DMS114 treated with DMSO at 0.1 percent for 48 hours (cell line): ENCODE data around the gene ZNF821.
"Not testable (repeated sequence)": the region's sequence is repeated elsewhere in the genome, so short reads cannot be mapped to it uniquely, and the experiment has no call there.

Experiments
- DNase-seq: peaks from one replicate; lab custom pipeline; 2025; ENCODE audit not compliant: unreplicated experiment; lab: John Stamatoyannopoulos, UW

ZNF821 gene

DNA sequence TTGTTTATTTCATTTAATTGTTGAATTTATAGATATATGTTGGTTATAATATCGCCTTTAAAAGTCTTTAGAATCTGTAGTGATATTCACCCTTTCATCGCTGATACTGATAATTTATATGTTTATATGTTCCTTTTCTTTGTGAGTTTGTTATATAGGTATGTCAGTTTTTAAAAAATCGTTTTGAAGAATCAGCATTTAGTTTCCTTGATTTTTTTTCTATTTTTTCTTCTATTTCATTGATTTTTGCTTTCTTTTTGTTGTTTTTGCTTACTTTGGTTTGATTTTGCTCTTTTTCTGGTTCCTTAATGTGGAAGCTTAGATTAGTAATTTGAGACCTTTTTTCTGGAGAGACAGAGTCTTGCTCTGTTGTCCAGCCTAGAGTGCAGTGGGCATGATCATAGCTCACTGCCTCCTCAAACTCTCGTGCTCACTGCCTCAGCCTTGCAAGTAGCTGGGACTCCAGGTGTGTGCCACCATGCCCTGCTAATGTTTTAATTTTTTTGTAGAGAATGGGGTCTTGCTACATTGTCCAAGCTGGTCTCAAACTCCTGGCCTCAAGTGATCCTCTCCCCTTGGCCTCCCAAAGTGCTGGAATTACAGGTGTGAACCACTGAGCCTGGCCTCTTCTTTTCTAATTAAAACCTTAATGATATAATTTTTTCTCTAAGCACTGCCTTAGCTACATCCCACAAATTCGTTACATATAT lies 18.8 kb upstream of the ZNF821 start:
- no peak for DNase-seq

DNA sequence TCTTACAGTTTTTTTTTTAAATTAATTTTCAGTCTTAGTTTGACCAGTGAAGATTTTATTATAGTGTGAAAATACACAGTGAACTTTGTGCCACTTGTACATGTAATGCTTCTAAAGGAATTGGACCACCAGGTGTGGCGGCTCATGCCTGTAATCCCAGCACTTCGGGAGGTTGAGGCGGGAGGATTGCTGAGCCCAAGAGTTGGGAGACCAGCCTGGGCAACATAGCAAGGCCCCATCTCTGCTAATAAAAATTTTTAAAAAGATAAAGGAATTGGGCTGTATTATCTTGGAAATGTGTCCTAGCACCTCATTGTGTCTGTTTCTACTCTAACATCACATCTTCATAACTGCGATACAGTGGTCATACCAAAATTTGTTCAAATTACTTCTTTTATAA lies 15.2 kb upstream of the ZNF821 start:
- DNase-seq, result no peak

DNA sequence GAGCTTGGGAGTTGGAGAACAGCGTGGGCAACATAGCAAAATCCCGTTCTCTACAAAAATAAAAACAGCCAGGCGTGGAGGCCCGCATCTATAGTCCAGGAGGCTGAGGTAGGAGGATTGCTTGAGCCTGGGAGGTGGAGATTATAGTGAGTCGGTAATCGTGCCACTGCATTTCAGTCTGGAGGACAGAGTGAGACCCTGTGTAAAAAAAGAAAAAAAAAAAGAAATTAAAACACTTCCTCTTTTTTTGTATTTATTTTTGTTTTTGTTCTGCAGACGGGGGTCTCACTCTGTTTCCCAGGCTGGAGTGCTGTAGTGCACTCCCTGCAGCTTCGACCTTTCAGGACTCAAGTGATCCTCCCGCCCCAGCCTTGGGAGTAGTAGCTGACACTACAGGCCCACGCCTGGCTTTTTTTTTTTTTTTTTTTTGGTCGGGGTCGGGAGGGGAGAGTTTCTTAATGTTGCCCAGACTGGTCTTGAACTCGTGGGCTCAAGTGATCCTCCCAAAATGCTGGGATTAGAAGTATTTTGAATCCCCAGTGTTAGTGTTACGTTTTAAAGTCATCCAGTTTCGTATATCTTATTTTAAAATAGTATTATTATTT lies 12.9 kb upstream of the ZNF821 start:
- DNase-seq, result no peak

DNA sequence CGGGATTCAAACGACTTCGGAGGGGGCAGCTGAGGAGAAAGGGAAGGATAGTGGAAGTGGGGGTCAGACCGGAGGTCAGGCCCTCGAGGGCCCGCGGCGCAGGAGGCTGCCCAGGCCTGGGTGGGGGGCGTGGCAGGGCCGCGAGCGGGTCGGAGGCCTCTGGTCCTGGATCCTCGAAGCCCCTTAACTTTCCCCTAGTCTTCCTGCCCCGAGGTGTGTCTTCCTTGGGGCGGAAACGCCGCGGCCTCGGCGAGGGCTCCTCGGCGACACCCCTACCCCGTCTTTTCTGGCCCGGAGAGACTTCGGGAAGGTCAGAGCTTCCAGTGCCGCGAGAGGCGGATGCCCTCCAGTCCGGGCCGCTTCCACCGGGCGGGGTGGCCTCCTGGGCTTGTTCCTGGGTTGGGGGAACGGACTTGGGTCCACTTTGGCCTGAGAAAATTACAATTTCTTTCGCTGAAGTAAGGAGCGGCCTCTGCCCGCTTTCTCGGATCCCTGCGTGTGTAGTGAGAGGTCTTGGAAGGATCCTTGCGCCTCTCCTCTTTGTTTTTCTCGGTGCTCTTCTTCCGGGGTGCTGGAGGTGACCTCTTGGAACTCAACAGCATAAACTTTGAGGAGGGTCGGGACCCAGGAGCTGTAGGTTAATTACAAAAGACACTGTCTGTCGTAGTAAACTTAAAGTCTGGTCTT lies 11.8 kb upstream of the ZNF821 start:
- DNase-seq, result no peak

DNA sequence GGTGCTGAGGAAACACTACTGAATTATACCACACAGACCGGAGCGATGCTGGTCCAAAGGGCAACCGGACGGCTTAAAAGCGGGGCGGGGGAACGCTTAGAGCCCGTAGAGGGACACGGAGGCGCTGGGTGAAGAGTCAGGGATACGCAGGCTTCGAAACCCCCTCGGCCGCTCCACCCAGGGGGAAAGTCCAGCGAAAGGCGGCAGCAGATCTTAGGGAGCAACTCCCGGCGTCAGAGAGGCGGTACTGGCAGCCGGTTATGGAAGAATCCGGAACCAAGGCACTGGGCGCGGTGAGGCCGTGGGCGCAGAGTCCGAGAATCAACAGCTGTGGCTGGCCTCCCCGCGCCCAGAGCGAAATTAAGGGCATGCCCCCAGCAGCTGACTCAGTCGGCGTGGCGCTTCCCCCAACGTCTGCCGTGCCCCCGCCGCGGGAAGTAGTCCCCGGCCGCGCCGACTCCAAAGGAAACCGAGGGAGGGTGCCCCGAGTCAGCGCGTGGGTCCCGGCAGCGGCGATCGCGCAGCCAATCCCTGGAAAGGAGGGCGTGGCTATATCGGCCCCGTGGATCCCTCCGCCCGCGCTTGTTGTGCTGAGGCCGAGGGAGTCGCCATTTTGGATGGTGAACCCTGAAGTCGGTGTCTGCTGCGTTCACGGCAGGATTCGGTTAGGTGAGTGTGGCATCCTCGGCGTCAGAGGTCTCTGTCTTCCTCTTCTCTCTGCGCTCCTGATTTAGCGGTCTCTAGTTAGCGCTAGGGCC lies 11.1 kb upstream of the ZNF821 start, which contains the start of gene IST1:
TSS of gene IST1 (plus strand) at position 611 of the 758 bp plus-strand sequence. CDS start 20,110 bp downstream, outside the sequence.
- DNase-seq, result peak; percentile 96

DNA sequence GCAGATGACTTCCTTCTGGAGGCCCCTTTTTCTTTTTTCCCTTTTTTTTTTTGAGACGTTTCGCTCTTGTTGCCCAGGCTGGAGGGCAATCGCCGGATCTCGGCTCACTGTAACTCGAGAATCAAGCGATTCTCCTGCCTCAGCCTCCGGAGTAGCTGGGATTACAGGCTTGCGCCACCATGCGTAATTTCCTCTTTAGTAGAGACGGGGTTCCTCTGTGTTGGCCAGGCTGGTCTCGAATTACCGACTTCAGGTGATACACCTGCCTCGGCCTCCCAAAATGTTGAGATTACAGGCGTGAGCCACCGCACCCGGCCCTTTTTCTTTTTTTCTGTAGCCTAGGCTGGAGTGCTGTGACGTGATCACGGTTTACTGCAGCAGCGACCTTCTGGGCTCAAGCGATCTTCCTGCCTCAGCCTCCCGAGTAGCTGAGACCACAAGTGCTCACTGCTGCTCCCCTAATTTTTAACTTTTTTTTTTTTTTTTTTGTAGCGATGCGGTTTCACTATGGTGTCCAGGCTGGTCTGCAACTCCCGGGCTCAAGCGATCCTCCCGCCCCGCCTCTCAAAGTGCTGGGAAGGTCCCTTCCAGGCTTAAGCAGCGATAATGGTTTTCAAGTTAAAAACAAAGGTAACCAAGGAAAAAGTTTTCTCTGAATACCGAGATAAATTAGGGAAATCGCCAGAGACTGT lies 10.4 kb upstream of the ZNF821 start:
- DNase-seq, result peak; percentile 41

DNA sequence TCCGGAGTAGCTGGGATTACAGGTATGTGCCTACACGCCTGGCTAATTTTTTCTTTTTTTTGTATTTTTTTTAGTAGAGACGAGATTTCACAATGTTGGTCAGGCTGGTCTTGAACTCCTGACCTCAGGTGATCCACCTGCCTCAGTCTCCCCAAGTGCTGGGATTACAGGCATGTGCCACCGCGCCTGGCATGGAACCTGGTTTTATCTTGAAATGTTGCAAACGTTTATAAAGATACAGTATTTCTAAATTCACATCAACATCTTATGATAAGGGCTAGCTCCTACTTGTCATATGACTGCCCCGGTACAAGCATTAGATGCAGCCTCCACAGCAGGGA lies 9.9 kb upstream of the ZNF821 start:
- DNase-seq, result no peak

DNA sequence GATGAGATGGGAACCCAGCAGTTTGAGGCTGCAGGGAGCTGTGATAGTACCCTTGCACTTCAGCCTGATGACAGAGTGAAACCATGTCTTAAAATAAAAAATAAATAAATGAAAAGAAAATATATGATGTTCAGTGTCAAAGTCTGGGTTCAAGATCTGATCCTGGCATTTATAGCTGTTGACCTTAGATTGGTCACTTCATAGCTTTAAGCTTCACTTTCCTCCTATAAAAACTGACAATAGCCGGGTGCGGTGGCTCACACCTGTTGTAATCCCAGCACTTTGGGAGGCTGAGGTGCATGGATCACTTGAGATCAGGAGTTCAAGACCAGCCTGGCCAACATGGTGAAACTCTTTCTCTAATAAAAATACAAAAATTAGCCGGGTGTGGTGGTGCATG lies 5.2 kb upstream of the ZNF821 start:
- no peak for DNase-seq

DNA sequence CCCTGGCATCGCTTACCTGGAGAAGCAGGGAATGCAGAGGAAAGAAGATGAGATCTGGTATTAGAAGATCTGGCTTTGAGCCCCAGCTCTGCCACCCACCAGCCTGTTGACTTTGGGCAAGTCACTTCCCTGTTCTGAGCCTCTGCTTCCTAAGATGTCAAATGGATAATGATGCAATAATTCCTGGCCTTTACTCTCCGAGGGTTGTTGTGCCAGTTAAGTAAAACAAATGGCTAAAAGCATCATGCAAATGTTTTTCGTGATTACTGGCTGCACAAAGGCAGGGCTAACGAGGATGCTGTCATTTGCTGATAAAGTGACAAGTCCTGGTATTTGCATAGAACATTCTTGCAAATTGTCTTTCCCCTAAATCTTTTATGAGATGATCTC lies 1.3 kb upstream of the ZNF821 start:
- no peak for DNase-seq

DNA sequence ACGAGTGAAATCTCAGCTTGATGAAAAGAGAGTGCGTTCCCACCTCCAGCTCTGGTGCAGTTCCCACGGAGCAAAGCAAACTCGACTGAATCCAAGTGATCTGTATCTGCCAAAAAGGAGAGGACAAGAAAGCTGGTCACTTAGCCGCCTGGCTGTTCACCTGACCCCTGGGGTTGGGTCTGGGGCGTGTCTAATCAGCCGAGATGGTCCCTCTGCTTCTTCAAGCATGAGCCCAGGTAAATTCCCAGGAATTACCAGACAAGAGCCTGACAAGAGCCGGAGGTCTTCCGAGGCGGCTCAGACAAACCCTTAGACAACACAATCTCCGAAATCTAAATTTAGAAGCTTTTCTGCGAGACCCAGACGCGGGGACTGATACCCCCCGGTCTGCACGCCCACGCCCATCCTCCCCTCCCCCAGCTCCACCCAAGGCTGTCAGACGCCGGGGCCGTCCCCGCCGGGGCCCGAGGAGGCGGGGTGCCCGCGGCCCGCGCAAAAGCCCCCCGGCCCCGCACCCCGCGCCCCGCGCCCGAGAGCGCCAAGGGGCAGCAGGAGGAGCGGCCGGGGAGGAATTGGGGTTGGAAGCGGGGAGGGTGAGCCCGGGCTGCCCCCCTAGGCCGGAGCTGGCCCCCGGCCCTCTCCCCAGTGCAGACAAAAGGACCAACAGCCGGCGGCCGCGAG lies 674 bp downstream of the ZNF821 start:
- DNase-seq, result no peak

DNA sequence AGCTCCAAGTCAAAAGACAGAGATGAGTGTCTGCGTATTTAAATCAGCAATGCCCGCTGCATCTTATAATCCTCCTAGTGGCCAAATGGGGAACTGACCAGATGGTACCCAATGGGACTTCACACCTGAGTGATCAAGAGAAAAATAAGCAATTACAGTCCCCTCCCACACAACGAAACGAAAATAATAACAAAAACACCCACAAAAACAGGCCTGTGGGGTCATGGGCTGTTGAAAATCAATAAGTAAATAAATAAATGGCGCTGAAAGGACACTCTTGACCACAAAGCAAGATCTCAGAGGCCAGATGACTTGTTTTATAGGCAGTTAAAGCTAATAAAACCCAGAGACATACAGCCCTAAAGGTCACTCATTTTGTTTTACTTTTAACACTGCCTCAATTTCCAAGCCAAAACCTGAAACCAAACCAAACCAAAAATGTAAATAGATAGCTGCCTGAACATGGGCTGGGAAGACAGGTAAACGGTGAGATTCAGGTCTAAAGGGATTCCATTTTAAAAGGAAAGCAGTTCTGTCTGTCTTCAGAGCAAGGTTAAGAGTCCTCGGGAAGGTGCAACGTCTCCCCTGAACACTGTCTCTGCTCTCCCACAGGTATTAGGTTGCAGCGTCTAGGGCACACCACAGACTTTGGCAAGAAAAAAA lies 1.3 kb downstream of the ZNF821 start:
- DNase-seq, result peak; percentile 80

DNA sequence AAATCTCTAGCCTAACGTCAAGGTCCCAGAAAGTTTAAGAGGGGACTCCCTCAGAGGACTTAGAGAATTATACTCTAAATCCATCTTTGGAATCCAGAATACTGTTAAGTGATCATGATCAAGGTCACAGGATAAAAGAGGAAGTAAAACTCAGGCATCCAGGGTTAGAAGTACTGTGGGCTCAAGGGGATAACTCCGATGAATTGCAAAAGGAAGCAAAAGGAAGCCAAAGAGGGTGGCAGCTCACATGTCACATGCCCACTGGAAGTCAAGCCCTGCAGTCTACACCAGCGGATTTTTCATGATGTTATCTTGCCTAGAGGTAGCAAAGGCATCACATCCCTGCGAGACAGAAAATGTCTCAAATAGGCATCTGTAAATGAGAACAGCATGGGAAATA lies 3.8 kb downstream of the ZNF821 start:
- no peak for DNase-seq

DNA sequence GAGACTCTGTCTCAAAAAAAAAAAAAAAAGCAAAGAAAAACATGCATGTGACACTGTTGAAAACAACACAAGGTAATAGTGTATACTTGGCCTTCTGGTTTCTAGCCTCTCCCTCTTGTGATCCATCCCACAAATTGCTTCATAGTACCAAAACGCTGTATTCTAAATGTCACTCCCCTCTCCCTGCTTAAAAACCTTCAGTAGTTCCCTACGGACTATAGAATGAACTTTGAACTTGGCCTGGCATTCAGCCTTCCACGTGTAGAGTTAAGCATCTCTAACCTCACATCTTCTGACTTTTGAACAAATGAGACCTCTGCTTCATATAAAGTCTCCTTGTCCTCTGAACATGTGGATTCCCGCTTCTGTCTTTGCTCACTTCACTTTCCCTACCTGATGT lies 5.1 kb downstream of the ZNF821 start:
- no peak for DNase-seq

DNA sequence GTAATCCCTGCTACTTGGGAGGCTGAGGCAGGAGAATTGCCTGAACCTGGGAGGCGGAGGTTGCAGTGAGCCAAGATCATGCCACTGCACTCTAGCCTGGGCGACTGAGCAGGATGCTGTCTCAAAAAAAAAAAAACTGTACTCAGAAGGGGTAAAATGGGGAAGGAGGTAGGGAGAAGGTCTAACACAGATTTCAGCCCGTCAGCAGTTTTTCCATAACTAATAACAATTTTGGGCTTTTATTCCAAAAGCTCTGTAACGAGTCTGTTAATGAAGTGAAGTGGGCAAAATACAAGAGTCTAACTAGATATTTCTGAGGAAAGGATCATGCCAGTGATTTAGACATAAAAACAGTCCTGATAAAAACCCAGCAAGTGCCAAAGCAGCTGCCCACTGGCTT lies 10.8 kb downstream of the ZNF821 start:
- DNase-seq, result no peak

DNA sequence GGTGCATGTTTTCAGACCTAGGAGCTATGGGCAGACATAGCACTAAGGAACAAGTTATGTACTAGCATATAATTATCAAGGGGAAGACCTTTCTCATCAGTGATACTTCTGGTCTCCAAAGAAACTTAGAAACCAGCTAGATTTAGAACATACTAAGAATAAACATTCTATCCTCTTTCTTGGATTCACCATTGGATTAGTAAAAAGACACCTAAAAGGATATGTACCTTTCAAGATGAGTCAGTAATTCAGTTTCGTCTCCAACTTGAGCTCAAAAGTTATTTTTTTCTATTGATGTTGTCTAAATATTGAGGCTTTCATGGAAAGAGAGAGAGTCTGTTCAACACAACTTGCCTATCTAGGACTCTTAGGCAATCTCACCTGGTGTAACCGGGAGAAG lies 13.2 kb downstream of the ZNF821 start:
- no peak for DNase-seq

DNA sequence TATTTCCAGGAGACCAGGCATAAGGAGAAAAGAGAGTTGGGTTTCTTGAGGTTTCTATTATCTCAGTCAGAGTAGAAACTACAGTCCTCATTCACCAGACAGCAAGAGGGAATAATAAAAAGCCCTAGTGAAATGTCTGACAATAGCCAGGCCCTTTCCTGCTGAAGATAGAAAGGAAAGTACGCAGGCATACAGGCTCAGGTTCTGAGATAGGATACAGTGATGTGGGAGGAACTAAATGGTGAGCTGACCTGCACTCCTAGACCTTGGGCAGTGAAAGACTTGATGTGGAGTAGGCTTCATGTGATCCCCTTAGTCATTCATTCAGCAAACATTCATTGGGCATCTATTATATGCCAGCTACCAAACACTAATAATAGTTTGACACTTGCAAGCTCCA lies 14.9 kb downstream of the ZNF821 start:
- no peak for DNase-seq

DNA sequence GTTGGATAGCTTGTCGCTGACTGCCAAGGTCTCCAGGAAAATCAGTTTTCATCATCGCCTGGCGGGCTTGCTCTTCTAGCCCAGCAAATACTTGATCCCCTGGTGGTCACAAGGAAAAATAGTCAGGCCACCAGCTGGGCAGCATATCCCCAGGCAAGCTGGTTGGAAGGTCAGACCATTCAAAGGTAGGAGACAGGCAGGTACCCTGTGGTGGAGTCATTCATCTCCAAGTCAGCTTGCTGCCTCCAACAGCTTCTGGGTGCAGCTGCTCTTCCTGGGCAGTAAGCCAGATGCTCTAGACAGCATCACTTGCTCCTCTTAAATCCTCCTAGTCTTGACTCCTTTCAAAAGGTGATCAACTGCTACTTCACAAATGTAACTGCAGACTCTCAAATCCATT lies 16.0 kb downstream of the ZNF821 start:
- DNase-seq, result no peak

DNA sequence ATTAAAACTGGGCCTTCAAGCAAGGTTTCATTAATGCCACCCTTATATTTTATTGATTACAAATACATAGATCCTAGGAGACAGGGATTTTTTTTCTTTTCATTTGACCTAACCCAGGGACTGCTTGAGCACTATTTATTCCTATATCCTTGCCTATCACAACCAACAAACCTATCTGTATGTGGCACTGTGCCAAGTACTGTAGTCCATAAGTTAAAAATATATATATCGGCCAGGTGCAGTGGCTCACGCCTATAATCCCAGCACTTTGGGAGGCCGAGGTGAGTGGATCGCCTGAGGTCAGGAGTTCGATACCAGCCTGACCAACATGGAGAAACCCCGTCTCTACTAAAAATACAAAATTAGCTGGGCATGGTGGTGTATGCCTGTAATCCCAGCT lies 16.8 kb downstream of the ZNF821 start:
- not testable (repeated sequence) for DNase-seq

DNA sequence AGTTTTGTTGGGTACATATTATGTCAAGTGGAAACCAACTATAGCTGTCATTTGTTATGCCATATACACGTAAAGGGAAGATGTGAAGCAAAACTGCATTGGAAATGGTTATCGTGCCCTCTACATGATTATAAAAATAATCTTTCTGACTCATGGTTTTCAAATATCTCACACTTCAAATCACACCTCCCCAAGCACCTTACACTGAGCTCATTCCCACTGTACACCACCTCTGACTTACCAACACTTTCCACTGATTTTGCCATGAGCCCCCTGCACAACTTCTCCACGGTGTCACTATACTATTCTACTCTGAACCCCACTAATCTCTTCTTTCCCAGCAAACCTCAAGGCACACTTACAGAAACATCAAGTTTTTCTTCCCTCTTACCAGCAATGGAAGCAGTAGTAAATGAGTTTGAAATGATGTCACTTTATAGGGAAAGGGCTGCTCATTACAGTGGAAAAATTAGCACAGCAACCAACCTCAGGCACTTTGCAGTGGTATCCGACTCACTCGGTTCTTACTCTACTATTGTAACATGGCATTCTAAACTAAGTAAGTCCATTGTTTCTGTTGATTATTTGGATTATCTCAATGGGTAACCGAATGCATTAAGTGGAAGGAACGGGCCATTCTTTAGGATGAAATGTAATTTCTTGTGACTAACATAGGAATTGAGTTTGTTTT lies 18.7 kb downstream of the ZNF821 start:
- no peak for DNase-seq
